HG03280 (cell line): ENCODE data around the gene SCNN1G.
"Not testable (repeated sequence)": the region's sequence is repeated elsewhere in the genome, so short reads cannot be mapped to it uniquely, and the experiment has no call there.

Experiments
- ATAC-seq: cut with Tn5 transposase; IDR thresholded peaks from one replicate; pipeline ENCODE4 v1.9.1; 2021; ENCODE audit warnings: mild to moderate bottlenecking, moderate library complexity; ENCODE audit not compliant: unreplicated experiment

SCNN1G gene

GRCh38 chr16:23182679-23183542 is at the start of gene SCNN1G:
Gene SCNN1G, plus strand, starts transcription at chr16:23182745. Its CDS starts 3,527 bp downstream, at chr16:23186272.
- ATAC-seq, result peak; percentile 26

- ATAC-seq, result no peak
Observed at GRCh38 chr16:23132775-23133463, 49.6 kb upstream of the SCNN1G start.

GRCh38 chr16:23134274-23134673 is 48.3 kb upstream of the SCNN1G start:
- ATAC-seq, result no peak

- ATAC-seq, result no peak
Observed at GRCh38 chr16:23137256-23137655, 45.3 kb upstream of the SCNN1G start.

GRCh38 chr16:23137818-23138217 is 44.7 kb upstream of the SCNN1G start:
- ATAC-seq, result no peak

- no peak for ATAC-seq
Observed at GRCh38 chr16:23140107-23140506, 42.4 kb upstream of the SCNN1G start.

GRCh38 chr16:23141033-23141432 is 41.5 kb upstream of the SCNN1G start:
- ATAC-seq, result no peak

- no peak for ATAC-seq
Observed at GRCh38 chr16:23141500-23141899, 41.0 kb upstream of the SCNN1G start.

GRCh38 chr16:23141959-23142740 is 40.4 kb upstream of the SCNN1G start:
- no peak for ATAC-seq

- no peak for ATAC-seq
Observed at GRCh38 chr16:23143391-23143790, 39.2 kb upstream of the SCNN1G start.

GRCh38 chr16:23144393-23144792 is 38.2 kb upstream of the SCNN1G start:
- ATAC-seq, result not testable (repeated sequence)

GRCh38 chr16:23145186-23145585 is 37.4 kb upstream of the SCNN1G start:
- no peak for ATAC-seq

- ATAC-seq, result no peak
Observed at GRCh38 chr16:23145608-23146007, 36.9 kb upstream of the SCNN1G start.

- ATAC-seq, result no peak
Observed at GRCh38 chr16:23146877-23147601, 35.5 kb upstream of the SCNN1G start.

GRCh38 chr16:23147666-23148065 is 34.9 kb upstream of the SCNN1G start:
- ATAC-seq, result no peak

- ATAC-seq, result no peak
Observed at GRCh38 chr16:23148166-23148512, 34.4 kb upstream of the SCNN1G start.

- peak; percentile 39 for ATAC-seq
Observed at GRCh38 chr16:23148513-23149266, 33.9 kb upstream of the SCNN1G start.

- peak; percentile 94 for ATAC-seq
Observed at GRCh38 chr16:23149267-23149992, 33.1 kb upstream of the SCNN1G start, which contains the start of gene USP31. Gene USP31, minus strand, starts transcription at chr16:23149452. Its CDS starts 182 bp downstream, at chr16:23149270.

GRCh38 chr16:23149993-23150364 is 32.6 kb upstream of the SCNN1G start:
- ATAC-seq, result no peak
